HEK293T (cell line): ENCODE data around the gene STK4.

Source experiments
- BHLHE40 ChIP-seq: fragments of 450-650 bp; IDR thresholded peaks from 2 replicates; pipeline ENCODE4 v1.6.1; 2016; ENCODE audit warnings: mild to moderate bottlenecking, moderate library complexity, borderline replicate concordance
- CTBP1 ChIP-seq: fragments of 450-650 bp; IDR thresholded peaks from 2 replicates; pipeline ENCODE4 v1.6.1; 2016; ENCODE audit warnings: borderline replicate concordance
- FOXA1 ChIP-seq: fragments of 450-650 bp; IDR thresholded peaks from 2 replicates; pipeline ENCODE4 v1.6.1; 2016; ENCODE audit warnings: mild to moderate bottlenecking
- FOXK2 ChIP-seq: fragments of 450-650 bp; IDR thresholded peaks from 2 replicates; pipeline ENCODE4 v1.6.1; 2016; ENCODE audit warnings: mild to moderate bottlenecking
- FOXM1 ChIP-seq: fragments of 450-650 bp; IDR thresholded peaks from 2 replicates; pipeline ENCODE4 v1.6.1; 2017; ENCODE audit warnings: mild to moderate bottlenecking, borderline replicate concordance
- HDGF ChIP-seq: fragments of 450-650 bp; IDR thresholded peaks from 2 replicates; pipeline ENCODE4 v1.6.1; 2017; ENCODE audit warnings: antibody characterized with exemption, borderline replicate concordance
- L3MBTL2 ChIP-seq: fragments of 450-650 bp; conservative IDR thresholded peaks from 2 replicates; pipeline ENCODE4 v1.6.1; 2016; ENCODE audit warnings: mild to moderate bottlenecking
- LEF1 ChIP-seq: fragments of 450-650 bp; IDR thresholded peaks from 2 replicates; pipeline ENCODE4 v1.6.1; 2017; ENCODE audit warnings: mild to moderate bottlenecking, borderline replicate concordance
- NFRKB ChIP-seq: fragments of 450-650 bp; IDR thresholded peaks from 2 replicates; pipeline ENCODE4 v1.6.1; 2016; ENCODE audit warnings: mild to moderate bottlenecking, moderate library complexity
- PKNOX1 ChIP-seq: fragments of 450-650 bp; IDR thresholded peaks from 2 replicates; pipeline ENCODE4 v1.6.1; 2016
- SP1 ChIP-seq: fragments of 450-650 bp; IDR thresholded peaks from 2 replicates; pipeline ENCODE4 v1.6.1; 2017
- SUZ12 ChIP-seq: fragments of 450-650 bp; IDR thresholded peaks from 2 replicates; pipeline ENCODE4 v1.6.1; 2016; ENCODE audit warnings: mild to moderate bottlenecking
- TARDBP ChIP-seq: fragments of 450-650 bp; IDR thresholded peaks from 2 replicates; pipeline ENCODE4 v1.6.1; 2016

GRCh38 chr20:44959638-44960102, 6.6 kb upstream of the STK4 start:
- no peak for TF ChIP-seq SUZ12
- TF ChIP-seq SP1: no peak
- TF ChIP-seq FOXM1: no peak
- no peak for TF ChIP-seq FOXK2
- no peak for TF ChIP-seq BHLHE40
- TF ChIP-seq CTBP1: no peak
- no peak for TF ChIP-seq NFRKB
- no peak for TF ChIP-seq TARDBP
- no peak for TF ChIP-seq L3MBTL2
- TF ChIP-seq LEF1: no peak
- TF ChIP-seq HDGF: no peak
- no peak for TF ChIP-seq FOXA1
- no peak for TF ChIP-seq PKNOX1
